ENCODE data around the gene HDGFL2.

The HDGFL2 gene

GRCh38 chr19:4454747-4455718, 17.1 kb upstream of the HDGFL2 start:
- Histone ChIP-seq H3K9me3 (ENCODE audit: control insufficient read depth, insufficient read depth, low read depth, low read length) (no peaks in the 10 kb centered on the region), H3K4me3 (ENCODE audit: low read depth, low read length) (no peak overlapping the region), H3K4me1 (ENCODE audit: control insufficient read depth, insufficient read depth, low read length) (peaks cover 7% of the 10 kb centered on the region), H3K27ac (ENCODE audit: extremely low read depth, low read depth, low read length) (peak overlapping the region; percentile 26), H3K36me3 (ENCODE audit: control insufficient read depth in 2 of 2, insufficient read depth in 1 of 2, low read length in 2 of 2) (peaks cover 17 to 46% of the 10 kb centered on the region in 2 experiments)
- TF ChIP-seq ZNF423 (tag by site-specific recombination; IDR thresholded peaks at IDR 0.05) (no peak), ZFHX2 (tag by site-specific recombination; conservative IDR thresholded peaks at IDR 0.05) (peak; percentile 55), ZNF280C (tag by site-specific recombination; IDR thresholded peaks at IDR 0.05) (no peak), KLF17 (tag by site-specific recombination; IDR thresholded peaks at IDR 0.05) (peak; percentile 65), HIC1 (tag by site-specific recombination; IDR thresholded peaks at IDR 0.05) (0 out of 2 replicates have a peak, but pooled peaks have one; percentile 33), GLIS1 (tag by site-specific recombination; IDR thresholded peaks at IDR 0.05) (peak; percentile 92), ZNF747 (tag by site-specific recombination; IDR thresholded peaks at IDR 0.05) (no peak), ZNF792 (tag by site-specific recombination; IDR thresholded peaks at IDR 0.05) (no peak), GLIS2 (tag by site-specific recombination; IDR thresholded peaks at IDR 0.05) (peak; percentile 59), ZSCAN4 (tag by site-specific recombination; IDR thresholded peaks at IDR 0.05) (no peak), ZNF114 (tag by site-specific recombination; IDR thresholded peaks at IDR 0.05) (no peak), ZNF24 (tag by site-specific recombination; IDR thresholded peaks at IDR 0.05) (no peak), PRDM4 (tag by site-specific recombination; IDR thresholded peaks at IDR 0.05) (no peak), PATZ1 (tag by site-specific recombination; IDR thresholded peaks at IDR 0.05) (peak; percentile 60), ZNF221 (tag by site-specific recombination; IDR thresholded peaks at IDR 0.05; ENCODE audit: borderline replicate concordance) (no peak), ZNF132 (tag by site-specific recombination; IDR thresholded peaks at IDR 0.05; ENCODE audit: borderline replicate concordance) (no peak), ZNF10 (tag by site-specific recombination; IDR thresholded peaks at IDR 0.05) (no peak), HOXA7 (CRISPR knock-in tag; IDR thresholded peaks at IDR 0.05; ENCODE audit: borderline replicate concordance) (no peak), ZIC2 (tag by site-specific recombination; IDR thresholded peaks at IDR 0.05) (peak; percentile 79), SP2 (tag by site-specific recombination; IDR thresholded peaks at IDR 0.05) (peak; percentile 34)
- ChIA-PET CTCF (interaction anchor here (0.5 to 1.5 kb wide), 4 partner anchors 9 to 188 kb away, joined by 3 to 4 read pairs (median 4); no protein-coding TSS in a partner anchor), POLR2A (interaction anchor here (0.7 to 4.9 kb wide), 6 partner anchors 9 to 50 kb away, joined by 3 to 23 read pairs (median 3); partner anchors contain the start of gene HDGFL2)

Measured in HEK293 (cell line).